ENCODE data around the gene CORO2B. TPM values are rescaled to one million over a fixed set of nuclear protein-coding genes. Genes with fewer than 3 reads are reported as not detected.

The CORO2B gene
- total RNA-seq, 4 donors from 2014 or later = 0.70 to 9.1 (median 1.7) TPM

DNA sequence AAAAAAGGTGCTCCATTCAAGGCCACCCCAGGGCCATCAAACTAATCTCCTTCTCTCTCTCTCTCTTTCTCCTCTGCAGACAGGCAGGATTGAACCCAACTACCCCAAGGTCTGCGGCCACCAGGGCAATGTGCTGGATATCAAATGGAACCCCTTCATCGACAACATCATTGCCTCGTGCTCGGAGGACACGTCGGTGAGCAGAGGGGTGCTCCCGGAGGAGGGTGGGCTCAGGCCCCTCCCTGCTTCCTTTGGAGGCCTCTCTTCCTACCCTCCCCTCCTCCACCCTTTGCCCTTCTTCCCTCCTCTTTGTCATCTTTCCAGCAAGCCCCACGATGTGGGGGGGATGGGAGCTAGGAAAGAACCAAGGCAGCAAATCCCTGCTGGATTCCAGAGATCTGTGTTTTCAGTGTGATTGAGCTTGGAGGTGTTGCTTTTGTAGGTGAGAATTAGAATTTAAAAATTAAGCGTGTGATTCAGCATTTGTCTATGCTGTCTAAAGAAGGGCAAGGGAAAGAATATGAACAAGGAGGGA lies 116.3 kb downstream of the CORO2B start:
- no peak for DNase-seq
- Histone ChIP-seq H3K27ac (no peak overlapping the region), H3K4me1 (no peaks in the 10 kb centered on the region), H3K4me3 (no peak overlapping the region), H3K36me3 (no peaks in the 10 kb centered on the region), H3K9me3 (no peaks in the 10 kb centered on the region), H3K27me3 (no peaks in the 10 kb centered on the region)
- TF ChIP-seq, protein P1, sequence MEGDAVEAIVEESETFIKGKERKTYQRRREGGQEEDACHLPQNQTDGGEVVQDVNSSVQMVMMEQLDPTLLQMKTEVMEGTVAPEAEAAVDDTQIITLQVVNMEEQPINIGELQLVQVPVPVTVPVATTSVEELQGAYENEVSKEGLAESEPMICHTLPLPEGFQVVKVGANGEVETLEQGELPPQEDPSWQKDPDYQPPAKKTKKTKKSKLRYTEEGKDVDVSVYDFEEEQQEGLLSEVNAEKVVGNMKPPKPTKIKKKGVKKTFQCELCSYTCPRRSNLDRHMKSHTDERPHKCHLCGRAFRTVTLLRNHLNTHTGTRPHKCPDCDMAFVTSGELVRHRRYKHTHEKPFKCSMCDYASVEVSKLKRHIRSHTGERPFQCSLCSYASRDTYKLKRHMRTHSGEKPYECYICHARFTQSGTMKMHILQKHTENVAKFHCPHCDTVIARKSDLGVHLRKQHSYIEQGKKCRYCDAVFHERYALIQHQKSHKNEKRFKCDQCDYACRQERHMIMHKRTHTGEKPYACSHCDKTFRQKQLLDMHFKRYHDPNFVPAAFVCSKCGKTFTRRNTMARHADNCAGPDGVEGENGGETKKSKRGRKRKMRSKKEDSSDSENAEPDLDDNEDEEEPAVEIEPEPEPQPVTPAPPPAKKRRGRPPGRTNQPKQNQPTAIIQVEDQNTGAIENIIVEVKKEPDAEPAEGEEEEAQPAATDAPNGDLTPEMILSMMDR (IDR thresholded peaks at IDR 0.05) = no peak

DNA sequence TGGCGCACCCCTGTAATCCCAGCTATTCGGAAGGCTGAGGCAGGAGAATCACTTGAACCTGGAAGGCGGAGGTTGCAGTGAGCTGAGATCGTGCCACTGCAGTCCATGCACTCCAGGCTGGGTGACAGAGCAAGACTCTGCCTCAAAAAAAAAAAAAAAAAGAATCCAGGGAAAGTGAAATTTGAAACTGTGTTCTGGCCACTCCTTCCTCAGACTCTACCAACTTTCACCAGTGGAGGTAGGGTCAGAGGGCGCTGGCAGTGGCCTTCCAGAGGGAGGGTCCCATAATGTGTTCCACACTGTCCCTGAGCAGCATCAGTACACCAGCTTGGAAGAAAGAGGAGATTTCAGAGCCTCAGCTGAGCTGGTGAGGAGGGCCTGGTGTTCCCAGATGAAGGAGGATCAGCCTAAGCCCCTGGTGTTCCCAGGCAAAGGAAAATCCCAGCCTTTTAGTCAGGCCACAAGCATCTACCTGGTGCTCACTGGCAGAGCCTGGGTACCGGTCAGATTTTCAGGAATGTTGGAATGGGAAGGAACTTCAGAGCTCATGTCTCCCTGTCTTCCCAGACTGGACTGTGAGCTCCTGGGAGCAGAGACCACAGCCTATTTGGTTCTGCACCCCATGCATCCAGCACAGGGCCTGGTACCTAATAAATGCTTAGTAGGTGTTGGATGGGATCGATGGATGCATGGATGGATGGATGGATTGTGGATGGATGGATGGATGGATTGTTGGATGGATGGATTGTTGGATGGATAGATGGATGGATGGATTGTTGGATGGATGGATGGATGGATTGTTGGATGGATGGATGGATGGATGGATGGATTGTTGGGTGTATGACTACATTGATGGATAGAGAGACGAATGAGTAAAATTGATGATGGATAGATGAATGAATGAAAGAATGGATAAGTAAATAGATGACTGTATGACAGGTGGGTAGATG lies 117.9 kb downstream of the CORO2B start:
- no peak for TF ChIP-seq POLR2A (IDR thresholded peaks at IDR 0.05)
- TF ChIP-seq, protein P1 (IDR thresholded peaks at IDR 0.05) = no peak
- no peaks in the 10 kb centered on the region for H3K27me3 ChIP-seq
- no peaks in the 10 kb centered on the region for H3K9me3 ChIP-seq
- no peaks in the 10 kb centered on the region for H3K36me3 ChIP-seq
- no peak overlapping the region for H3K4me3 ChIP-seq
- no peak overlapping the region for H3K27ac ChIP-seq
- no peak for DNase-seq
- no peaks in the 10 kb centered on the region for H3K4me1 ChIP-seq

DNA sequence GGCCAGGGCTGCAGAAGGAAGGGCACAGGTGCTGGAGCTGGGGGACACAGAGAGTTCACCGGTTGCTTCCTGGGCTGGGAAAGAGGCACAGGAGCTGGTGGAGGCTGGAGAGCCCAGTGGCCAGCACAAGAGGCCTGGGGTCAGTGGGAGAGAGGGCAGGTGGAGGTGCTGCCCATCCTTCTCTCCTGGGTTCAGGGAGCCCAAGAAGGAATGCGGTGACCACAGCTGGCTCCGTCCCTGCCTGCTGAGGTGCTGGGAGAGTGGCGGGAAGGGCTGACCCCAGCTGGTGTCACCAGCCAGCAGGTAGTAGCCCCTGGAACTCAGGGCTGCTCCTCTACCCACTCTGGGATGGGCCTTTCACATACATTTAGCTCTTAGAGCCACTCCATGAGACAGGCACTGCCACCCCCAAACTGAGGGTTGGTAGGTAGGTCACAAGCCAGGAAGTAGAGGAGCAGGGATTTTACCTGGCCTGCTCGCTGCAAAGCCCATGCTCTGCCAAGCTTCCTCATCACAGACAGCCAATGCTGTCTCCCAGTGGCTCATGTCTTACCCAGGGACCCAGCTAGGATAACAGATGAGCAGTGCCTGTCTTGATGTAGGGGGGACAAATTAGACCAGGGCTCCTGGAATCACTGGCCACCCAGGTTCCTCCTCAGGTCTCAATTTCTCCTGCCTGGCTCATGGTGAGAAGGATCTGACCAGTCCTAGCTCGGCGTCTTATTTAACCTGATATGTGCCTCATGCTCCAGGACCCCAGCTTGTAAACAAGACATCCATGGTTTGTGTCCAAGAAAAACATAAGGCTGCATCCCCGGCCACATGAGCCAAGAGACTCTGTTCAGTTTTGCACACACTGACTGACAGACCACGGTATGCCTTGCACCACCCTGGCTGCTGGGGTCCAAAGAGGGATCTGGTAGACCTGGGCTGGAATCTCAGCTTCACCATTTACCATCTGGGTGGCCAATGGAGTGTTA lies 119.2 kb downstream of the CORO2B start:
- Histone ChIP-seq H3K4me1 (no peaks in the 10 kb centered on the region), H3K27ac (no peak overlapping the region), H3K36me3 (no peaks in the 10 kb centered on the region), H3K9me3 (no peaks in the 10 kb centered on the region), H3K4me3 (no peak overlapping the region), H3K27me3 (no peaks in the 10 kb centered on the region)
- no peak for TF ChIP-seq POLR2A (IDR thresholded peaks at IDR 0.05)
- TF ChIP-seq, protein P1 (IDR thresholded peaks at IDR 0.05) = no peak
- no peak for DNase-seq

DNA sequence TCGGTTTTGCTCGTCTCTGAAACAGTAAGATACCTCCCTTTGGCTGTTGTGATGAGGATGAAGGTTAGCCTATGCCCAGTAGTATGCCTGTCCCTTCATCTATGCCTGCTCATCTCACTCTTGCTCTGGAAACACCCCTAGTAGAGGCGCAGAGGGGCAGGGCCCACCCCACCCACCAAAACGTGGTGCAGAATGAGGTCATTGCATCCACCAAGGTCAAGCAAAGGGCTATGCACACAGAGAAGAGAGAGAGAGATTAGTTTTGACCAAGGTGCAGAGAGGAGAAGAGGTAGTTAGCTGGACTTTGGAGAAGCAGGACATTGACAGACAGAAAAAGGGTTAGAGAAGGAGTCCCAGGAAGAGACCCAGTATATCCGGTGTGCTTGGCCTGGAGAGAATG lies 119.9 kb downstream of the CORO2B start:
- no peaks in the 10 kb centered on the region for H3K27me3 ChIP-seq
- H3K36me3 ChIP-seq = no peaks in the 10 kb centered on the region
- DNase-seq = no peak
- H3K9me3 ChIP-seq = no peaks in the 10 kb centered on the region
- TF ChIP-seq POLR2A (IDR thresholded peaks at IDR 0.05) = no peak
- TF ChIP-seq, protein P1 (IDR thresholded peaks at IDR 0.05) = no peak
- no peak overlapping the region for H3K4me3 ChIP-seq
- no peaks in the 10 kb centered on the region for H3K4me1 ChIP-seq
- H3K27ac ChIP-seq = no peak overlapping the region

DNA sequence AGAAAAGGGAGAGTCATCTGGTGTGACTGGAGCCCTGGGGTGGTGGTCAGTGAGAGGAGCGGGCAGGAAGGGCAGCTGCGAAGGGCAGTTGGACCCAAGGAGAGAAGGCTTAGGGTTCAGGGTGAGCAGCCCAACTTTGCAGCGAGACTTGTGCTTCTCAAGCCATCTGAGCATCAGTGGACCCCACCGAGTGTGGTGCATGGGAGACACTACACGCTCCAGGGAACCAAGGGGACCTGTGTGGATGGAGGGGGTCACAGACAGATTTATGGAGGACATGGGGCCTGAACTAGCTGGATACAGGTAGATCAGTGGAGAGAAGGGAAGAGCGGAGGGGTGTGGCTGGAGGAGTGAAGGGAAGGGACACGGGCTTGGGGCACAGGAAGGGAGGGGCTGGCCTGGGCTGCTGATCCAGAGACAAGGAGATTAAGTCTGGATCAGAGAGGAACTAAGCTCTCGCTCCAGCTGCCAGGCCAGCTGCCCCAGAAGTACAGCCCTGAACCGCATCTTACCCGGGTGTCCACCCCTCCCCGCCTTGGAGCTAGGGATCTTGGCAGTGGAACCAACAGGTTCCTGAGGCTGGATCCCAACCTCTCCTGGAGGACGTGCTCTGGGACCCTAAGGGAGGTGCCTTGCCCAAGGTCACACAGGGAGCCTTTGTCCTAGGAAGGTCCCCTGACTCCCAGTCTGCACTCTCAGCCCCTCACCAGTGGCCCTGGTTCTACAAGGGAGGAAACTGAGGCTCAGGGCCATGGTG lies 120.5 kb downstream of the CORO2B start:
- no peak for DNase-seq
- H3K27me3 ChIP-seq = no peaks in the 10 kb centered on the region
- no peak overlapping the region for H3K27ac ChIP-seq
- no peaks in the 10 kb centered on the region for H3K9me3 ChIP-seq
- no peaks in the 10 kb centered on the region for H3K36me3 ChIP-seq
- TF ChIP-seq, protein P1 (IDR thresholded peaks at IDR 0.05) = no peak
- H3K4me1 ChIP-seq = no peaks in the 10 kb centered on the region
- no peak overlapping the region for H3K4me3 ChIP-seq

Measured in Peyer's patch (tissue), 4 donors.